NCI-H226 (cell line): ENCODE data around the gene ANO2.
A peak's percentile ranks its signal among the peaks of the same experiment; 100 is the strongest.
"Not testable (repeated sequence)": the region's sequence is repeated elsewhere in the genome, so short reads cannot be mapped to it uniquely, and the experiment has no call there.

Experiments
- DNase-seq: peaks from one replicate; pipeline ENCODE4 v3.0.0-alpha.2; 2015

Gene ANO2

DNA sequence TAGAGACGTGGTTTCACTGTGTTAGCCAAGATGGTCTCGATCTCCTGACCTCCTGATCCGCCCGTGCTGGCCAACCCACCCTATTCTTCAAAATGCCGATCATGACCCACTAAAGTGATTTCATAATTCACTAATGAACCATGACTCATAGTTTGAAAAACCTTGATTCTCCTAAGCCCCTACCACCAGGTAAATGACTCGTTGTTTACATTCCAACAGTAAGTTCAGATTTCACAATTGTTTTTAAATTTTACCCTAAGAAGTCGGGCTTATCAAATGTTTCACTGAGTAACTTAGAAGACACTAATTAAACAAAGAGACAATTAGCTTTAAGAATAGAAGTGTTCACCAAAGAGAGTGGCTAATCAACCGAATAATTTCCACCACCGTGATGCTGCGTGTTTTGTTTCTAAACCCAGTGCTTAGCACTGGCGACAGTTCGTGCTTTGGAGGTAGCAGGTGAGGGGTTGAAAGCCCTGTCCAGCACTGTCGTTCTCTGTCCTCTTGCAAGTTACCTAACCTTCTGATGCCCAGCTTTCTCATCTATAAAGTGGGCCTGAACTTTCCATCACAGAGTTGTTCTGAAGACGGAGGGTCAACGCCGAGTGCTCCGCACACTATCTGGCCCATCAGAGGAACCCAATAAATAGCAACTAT, 376.6 kb downstream of the ANO2 start:
- DNase-seq, result no peak

GRCh38 chr12:5567016-5567725, 377.9 kb downstream of the ANO2 start:
- no peak for DNase-seq

- no peak for DNase-seq
Observed at GRCh38 chr12:5565933-5566599, 379.0 kb downstream of the ANO2 start.

GRCh38 chr12:5562581-5562980, 382.5 kb downstream of the ANO2 start:
- DNase-seq, result no peak

DNA sequence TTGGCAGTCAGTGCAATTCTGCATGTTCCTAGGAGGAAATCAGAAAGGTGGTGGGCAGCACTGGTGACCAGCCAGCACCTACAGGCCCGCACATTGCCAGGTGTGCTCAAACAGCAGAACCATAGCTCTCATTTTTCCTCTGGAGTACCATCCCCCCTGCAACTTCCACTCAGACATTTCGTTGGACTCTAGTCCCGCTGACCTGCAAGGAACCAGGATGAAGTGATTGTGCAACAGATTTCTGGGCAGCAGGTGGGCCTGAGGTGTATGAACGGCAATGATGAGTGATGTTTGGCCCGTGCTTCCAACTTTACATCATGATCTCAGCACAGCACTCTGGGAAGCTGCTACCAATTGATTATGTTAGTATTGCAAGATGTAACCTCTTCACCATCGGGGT, 383.2 kb downstream of the ANO2 start:
- DNase-seq, result no peak

DNA sequence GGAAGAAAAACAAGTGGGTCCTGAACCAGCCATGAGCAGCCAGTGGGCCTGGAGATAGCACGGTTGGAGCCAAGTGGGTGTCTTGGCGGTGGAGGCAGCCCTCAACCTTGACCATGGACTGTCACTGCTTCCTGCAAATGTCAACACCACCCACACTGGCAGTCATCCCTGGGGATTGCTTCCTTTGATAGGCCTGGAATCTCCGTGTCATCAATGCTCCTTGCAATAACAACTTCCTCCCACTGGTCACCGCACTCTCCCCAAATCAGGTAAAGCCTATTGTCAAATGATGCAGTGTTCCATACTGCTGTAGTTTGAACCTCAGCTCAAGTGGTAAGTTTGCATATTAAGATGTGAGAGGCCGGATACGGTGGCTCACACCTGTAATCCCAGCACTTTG, 384.0 kb downstream of the ANO2 start:
- no peak for DNase-seq

- no peak for DNase-seq
Observed at GRCh38 chr12:5560265-5560664, 384.8 kb downstream of the ANO2 start.

- DNase-seq, result no peak
Observed at GRCh38 chr12:5557906-5558305, 387.2 kb downstream of the ANO2 start.

DNA sequence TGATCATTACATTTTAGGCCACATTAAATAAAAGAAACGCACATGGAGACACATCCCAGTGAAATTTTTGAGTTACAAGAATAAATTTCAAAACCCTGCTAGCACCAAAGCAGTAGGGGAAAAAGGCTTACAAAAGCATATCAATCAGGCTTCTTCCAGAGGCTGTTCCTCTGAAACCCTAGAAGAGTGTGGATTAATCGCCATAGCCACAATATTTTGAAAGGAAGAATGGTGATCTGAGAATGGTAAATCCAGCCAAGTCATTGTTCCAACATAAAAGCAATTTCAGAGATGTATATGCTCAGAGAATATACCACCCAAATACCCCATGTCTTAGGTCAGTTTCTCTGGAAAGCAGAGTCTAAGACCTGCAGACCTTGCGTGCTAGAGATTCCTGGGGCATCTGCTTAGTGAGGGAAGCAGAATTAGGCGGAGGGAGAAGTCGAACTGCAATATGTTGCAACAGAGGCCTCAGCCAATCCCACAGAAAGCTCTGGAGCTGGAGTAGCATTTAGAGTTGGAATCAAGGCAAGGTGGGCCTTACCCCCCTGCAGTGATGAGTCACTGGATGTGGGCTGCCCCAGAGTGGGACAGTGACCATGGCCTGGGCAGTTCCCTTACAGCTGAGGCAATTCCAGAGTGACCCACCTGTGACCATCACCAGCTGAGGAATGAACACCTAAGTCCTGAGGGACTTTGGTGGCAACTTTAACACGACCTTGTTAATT, 387.9 kb downstream of the ANO2 start:
- DNase-seq, result no peak

- no peak for DNase-seq
Observed at GRCh38 chr12:5556033-5556614, 388.9 kb downstream of the ANO2 start.

GRCh38 chr12:5554711-5555110, 390.3 kb downstream of the ANO2 start:
- no peak for DNase-seq

DNA sequence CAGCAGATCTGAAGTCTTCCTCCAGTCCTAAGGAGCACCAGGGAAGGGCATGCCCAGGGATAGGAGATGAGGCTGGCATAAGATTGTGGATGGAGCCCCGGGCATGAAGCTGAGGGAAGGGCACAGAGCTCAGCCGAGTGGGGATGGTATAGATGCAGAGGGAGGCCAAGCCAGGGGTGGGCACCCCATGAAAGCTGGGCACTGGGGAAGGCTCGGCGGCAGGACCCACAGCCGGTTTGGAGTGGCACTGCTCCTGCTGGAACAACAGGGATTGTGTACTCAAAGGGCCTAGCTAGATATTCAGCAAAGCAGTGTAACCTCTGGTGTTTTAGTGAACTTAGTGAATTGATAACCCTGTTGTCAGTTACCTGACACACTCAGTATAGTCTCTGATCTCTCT, 396.0 kb downstream of the ANO2 start:
- DNase-seq, result no peak

DNA sequence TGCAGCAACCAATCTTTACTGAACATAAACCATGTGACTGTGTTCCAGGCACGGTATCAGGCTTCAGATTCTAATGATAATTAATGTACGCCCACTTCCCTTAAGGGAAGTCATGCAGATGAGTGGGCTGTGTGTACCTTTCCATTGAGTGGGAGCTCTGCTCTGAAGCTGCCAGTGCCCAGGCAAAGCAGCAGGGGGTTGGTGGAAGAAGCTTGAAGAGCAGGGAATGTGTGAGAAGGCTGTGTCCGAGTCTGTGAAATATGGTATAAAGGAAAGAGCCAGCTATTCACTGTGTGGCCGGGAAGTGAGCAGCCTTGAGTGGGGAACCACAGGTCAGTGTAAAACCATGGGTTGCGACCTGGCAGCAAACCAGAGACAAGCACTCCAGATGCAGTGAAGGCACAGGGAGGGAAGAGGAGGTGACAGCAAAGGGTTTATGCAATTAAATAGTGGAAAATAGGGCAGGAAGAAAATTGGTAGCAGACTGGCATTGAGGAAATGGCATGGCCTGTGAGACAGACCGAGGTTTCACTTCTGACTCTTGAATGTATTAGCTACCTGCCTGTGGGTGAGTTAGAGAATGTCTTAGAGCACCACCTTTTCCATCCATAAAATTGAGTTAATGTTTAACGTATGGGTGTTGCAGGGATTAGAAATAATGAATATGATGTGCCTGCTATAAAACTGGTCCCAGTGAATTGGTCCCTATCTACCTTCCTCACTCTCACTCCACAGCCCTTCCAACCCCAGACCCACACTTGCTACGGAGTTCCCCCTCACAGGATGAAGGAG, 396.7 kb downstream of the ANO2 start:
- no peak for DNase-seq

- peak; percentile 14 for DNase-seq
Observed at GRCh38 chr12:5546616-5547015, 398.4 kb downstream of the ANO2 start.

GRCh38 chr12:5537771-5538170, 407.3 kb downstream of the ANO2 start:
- no peak for DNase-seq

DNA sequence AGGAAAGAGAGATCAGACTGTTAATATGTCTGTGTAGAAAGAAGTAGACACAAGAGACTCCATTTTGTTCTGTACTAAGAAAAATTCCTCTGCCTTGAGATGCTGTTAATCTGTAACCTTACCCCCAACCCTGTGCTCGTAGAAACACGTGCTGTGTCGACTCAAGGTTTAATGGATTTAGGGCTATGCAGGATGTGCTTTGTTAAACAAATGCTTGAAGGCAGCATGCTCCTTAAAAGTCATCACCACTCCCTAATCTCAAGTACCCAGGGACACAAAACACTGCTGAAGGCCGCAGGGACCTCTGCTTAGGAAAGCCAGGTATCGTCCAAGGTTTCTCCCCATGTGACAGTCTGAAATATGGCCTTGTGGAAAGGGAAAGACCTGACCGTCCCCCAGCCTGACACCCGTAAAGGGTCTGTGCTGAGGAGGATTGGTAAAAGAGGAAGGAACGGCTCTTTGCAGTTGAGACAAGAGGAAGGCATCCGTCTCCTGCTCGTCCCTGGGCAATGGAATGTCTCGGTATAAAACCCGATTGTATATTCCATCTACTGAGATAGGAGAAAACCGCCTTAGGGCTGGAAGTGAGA, 407.9 kb downstream of the ANO2 start:
- DNase-seq, result not testable (repeated sequence)

DNA sequence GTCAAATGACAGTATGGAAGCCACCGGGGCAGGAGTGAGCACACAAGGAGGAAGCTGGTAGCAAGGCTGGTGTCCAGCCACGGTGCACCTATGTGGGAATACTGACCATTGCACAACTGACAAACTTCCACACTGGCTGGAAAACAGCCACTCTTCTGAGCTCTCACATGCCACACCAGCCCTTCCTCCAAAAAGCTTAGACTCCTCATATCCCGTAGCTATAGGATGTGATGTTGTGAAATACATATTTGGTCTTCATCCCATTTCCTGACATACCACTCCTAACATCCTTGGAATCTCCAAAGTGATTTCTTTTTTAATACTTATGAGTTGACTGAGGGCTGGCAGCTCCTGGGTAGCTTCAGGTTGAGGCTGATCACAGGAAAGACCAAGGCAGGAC, 409.5 kb downstream of the ANO2 start:
- DNase-seq, result no peak

DNA sequence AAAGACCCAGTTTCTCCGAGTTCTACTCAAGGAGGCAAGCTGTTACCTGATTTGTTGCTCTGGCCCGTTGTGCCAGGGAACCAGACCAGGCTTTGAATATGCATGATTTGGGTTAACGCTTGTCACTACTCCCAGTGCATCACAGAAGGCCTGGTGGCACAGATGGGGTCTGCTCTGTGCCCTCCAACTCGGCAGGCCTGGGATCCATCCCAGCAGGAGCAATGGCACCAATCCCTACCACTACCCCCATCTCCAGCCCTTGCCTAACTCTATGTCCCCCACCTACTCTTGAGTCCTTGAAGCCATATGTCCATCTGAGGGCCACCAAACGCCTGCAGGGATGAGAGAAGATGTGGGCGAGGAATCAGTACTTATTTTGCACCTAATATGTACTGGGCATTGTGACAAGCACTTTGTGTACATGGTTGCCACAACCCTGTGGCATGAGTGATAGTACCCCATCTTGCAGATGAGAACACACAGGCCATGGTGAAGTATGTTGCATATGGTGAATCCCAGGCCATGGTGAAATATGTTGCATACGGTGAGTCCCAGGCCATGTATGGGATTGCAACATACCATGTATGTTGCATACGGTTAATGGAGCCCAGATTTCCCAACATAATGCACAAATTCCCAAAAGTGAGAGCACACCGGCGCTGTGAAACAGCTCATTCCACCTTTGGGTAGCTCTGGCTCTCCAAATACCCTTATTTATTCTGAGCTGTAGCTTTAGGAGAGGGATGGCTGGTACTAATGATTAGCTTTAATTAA, 410.4 kb downstream of the ANO2 start:
- no peak for DNase-seq

DNA sequence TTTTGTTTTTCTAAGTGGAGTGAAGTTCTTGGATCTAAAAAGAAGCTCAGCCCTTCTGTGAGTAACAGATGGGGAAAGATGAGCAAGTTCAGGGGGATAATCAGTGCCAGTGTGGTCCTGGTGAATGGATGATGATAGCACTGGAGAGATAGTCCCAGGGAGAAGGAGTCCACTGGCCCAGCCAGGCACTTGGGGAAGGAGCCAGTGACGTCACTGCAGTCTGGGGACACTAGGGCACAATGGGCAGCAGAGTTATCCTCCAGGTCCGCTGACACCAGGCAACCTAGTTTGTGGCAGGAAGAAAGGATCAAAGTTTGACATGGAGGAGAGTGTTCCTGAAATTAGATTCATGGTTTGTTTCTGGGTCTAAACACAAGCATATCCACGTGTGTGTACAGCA, 411.7 kb downstream of the ANO2 start:
- no peak for DNase-seq

- no peak for DNase-seq
Observed at GRCh38 chr12:5525783-5526367, 419.2 kb downstream of the ANO2 start.
